Prostate gland (tissue), 2 donors: ENCODE measurements around the gene TBATA. TPM values are rescaled to one million over a fixed set of nuclear protein-coding genes. Genes with fewer than 3 reads are reported as not detected.

ENCODE experiments used
- DNase-seq: peaks from one replicate; pipeline ENCODE4 v3.0.0-alpha.2; 2019; ENCODE audit warnings: low spot score
- H3K27ac ChIP-seq, 2 donors: fragments of 200-600 bp; sonication (generic); 2 replicates each; pipeline ENCODE4 v1.5.1; 2017 to 2019
- H3K27me3 ChIP-seq: fragments of 200-600 bp; sonication (generic); replicated peaks from 2 replicates; pipeline ENCODE4 v1.5.1; 2019; ENCODE audit not compliant: insufficient read depth
- H3K36me3 ChIP-seq, 2 donors: fragments of 200-600 bp; sonication (generic); 1 replicate in 1 of 2; 2 replicates in 1 of 2; pipeline versions ENCODE4 v1.5.1 to v1.8.1; 2017 to 2019
- H3K4me1 ChIP-seq: fragments of 200-600 bp; sonication (generic); replicated peaks from 2 replicates; pipeline ENCODE4 v1.5.1; 2019
- H3K4me3 ChIP-seq, 2 donors: fragments of 200-600 bp; sonication (generic); 2 replicates each; pipeline ENCODE4 v1.5.1; 2017 to 2019
- H3K9me3 ChIP-seq: fragments of 200-600 bp; sonication (generic); 2 replicates; pipeline ENCODE4 v1.5.1; 2017
- CTCF ChIP-seq, 4 experiments: fragments of 200-600 bp in 2 of 4; fragments of 450-650 bp in 2 of 4; sonication (generic) in 2 of 4; IDR thresholded peaks; 1 replicate in 3 of 4; 2 replicates in 1 of 4; pipeline ENCODE4 v1.5.1; 2016 to 2019; ENCODE audit warnings: antibody characterized with exemption in 4 of 4, mild to moderate bottlenecking in 2 of 4, moderate library complexity in 2 of 4
- POLR2A ChIP-seq: fragments of 450-650 bp; IDR thresholded peaks from one replicate; pipeline ENCODE4 v1.6.1; 2016; ENCODE audit warnings: antibody characterized with exemption, mild to moderate bottlenecking
- POLR2AphosphoS5 ChIP-seq: sonication (generic); formaldehyde crosslinking; IDR thresholded peaks from one replicate; pipeline ENCODE4 v1.6.1; 2017; ENCODE audit warnings: antibody characterized with exemption
- WGBS: methylation state at CpG from one replicate; pipeline ENCODE4 v1.1.5; 2018; 5-methylcytosine and 5-hydroxymethylcytosine counted together
- intact Hi-C: fragments of 100-400 bp; cut with DNase I; formaldehyde crosslinking; loops from one replicate; pipeline ENCODE4 v1.14.2; 2022
- total RNA-seq, 2 donors: library from RNA; depleted of rRNA; stranded (reverse); fragments of >200 nt; gene quantifications; one replicate each; pipeline ENCODE4 v1.1.0, GENCODE V29; 2016

The TBATA gene
- total RNA-seq, 2 donors from 2014 or later, result 0.57 TPM; not detected in 1

DNA sequence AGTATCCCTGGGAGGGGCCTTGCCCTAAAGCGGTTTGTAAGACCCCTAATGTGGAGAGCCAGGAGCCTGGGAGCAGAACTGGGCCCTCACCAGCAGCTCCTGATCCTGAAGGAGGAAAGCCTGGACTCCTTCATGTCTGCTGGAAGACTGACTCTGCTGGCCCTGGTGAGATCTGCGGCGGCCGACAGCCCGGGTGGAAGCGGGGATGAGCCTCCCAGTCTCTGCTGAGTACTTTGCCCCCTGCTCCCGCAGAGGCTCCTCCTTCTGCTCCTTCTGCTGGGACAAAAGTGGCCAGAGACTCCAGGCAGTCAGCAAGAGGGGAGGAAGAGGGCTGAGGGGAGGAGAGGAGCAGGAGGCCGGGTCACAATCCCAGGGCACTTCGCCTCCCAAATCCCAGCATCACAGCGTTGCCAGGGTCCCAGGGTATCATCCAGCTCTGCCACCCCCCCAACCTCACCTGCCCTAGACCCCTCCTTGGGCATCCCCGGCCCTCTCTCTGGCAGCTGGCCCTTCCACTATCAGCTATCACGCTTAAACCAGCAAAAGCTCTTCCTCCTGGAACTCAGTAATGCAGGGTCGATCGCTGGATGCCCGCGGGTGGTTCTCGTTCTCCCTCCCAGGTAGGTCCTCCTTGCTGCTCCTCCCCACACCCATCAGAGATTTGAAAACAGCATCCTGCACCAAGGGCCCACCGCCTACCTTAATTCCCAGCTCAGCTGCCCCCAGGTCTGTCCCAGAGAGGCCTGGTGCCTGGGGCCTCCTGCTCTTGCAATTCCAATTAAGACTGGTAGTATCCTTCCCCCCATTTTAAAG is 7.9 kb downstream of the TBATA start:
- 91% methylated on average over 18 of the region's 18 CpGs for WGBS
- no peak for DNase-seq
- no peaks in the 10 kb centered on the region for H3K9me3 ChIP-seq
- no peak overlapping the region for H3K4me3 ChIP-seq
- no peaks in the 10 kb centered on the region for H3K4me1 ChIP-seq
- no peaks in the 10 kb centered on the region for H3K36me3 ChIP-seq
- TF ChIP-seq CTCF (IDR thresholded peaks at IDR 0.05) (no peak), POLR2AphosphoS5 (no peak), POLR2A (no peak)
- no peaks in the 10 kb centered on the region for H3K27me3 ChIP-seq
- intact Hi-C loops, result no loop called here
- no peak overlapping the region for H3K27ac ChIP-seq

- DNase-seq, result no peak
- Histone ChIP-seq H3K36me3 (no peaks in the 10 kb centered on the region), H3K9me3 (no peaks in the 10 kb centered on the region), H3K4me3 (no peak overlapping the region), H3K27me3 (no peaks in the 10 kb centered on the region), H3K27ac (no peak overlapping the region), H3K4me1 (no peaks in the 10 kb centered on the region)
- WGBS, result 93% methylated on average over 10 of the region's 11 CpGs
- intact Hi-C loops, result no loop called here
- TF ChIP-seq CTCF (IDR thresholded peaks at IDR 0.05), result no peak
These were observed 8.6 kb downstream of the TBATA start for GRCh38 chr10:70776455-70777005.

- TF ChIP-seq POLR2AphosphoS5, result no peak
- TF ChIP-seq CTCF (IDR thresholded peaks at IDR 0.05), result no peak
- no peak for TF ChIP-seq POLR2A
- no peaks in the 10 kb centered on the region for H3K9me3 ChIP-seq
- H3K4me1 ChIP-seq, result no peaks in the 10 kb centered on the region
- H3K4me3 ChIP-seq, result no peak overlapping the region
- DNase-seq, result no peak
- no peak overlapping the region for H3K27ac ChIP-seq
- no peaks in the 10 kb centered on the region for H3K36me3 ChIP-seq
- no peaks in the 10 kb centered on the region for H3K27me3 ChIP-seq
- intact Hi-C loops, result no loop called here
- WGBS, result 85% methylated on average over 13 of the region's 13 CpGs
These were observed 9.3 kb downstream of the TBATA start for GRCh38 chr10:70775679-70776454.

DNA sequence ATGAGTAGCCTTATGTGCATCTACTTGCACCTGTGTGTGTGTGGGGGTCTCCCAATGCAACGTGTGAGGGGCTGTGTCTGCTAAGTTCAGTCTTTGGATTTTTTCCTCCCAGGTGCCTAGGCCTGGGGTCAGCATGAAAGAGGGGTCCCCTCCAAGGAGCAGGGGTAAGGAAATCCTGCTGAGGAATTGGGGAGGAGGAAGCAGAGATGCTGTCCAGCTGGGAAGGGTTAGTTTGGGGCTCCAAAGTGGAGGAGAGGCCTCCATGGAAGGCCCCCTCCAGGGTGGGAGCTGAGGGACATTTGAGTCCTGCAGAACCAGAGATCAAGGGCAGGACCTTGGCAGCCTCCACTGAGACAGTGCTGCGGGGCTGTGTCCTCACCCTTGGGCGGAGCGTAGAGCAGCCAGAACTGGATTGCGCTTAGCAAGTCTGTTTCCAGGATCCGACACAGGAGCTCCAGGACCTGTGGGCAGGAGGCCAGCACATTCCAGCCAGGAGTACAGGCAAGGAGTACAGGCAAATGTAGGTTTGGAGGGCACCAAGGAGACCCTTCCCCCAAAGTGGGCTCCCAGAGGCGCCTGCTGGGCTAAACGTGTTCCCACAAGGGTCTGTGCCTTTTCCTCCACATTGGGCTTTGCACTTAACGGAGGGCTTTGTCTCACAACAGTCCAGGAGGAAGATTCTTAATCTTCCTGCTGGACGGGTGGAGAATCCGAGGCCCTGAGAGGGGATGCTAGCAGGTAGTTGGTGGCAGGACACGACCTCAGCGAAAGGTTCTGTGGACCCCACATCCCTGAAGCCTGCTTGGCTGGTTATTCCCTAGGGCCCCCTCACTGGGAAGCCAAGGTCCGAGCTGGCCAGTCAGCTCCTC is 10.1 kb downstream of the TBATA start:
- peak; percentile 67 for DNase-seq

More for the DNA sequence above, 10.1 kb downstream of the TBATA start:
- TF ChIP-seq POLR2A, result no peak
- TF ChIP-seq CTCF (IDR thresholded peaks at IDR 0.05), result no peak
- TF ChIP-seq POLR2AphosphoS5, result peak; percentile 42
- Histone ChIP-seq H3K9me3 (no peaks in the 10 kb centered on the region), H3K36me3 (no peaks in the 10 kb centered on the region), H3K4me3 (no peak overlapping the region), H3K27ac (no peak overlapping the region), H3K27me3 (no peaks in the 10 kb centered on the region), H3K4me1 (no peaks in the 10 kb centered on the region)
- intact Hi-C loops, result no loop called here
- WGBS, result 74% methylated on average over 14 of the region's 14 CpGs
